Naive B cell (primary cell): ENCODE measurements around the gene NUP98. TPM values are rescaled to one million over a fixed set of nuclear protein-coding genes. Genes with fewer than 3 reads are reported as not detected.

ENCODE experiments used
- ATAC-seq, 2 donors: fragments of 150-1000 bp; cut with Tn5 transposase; 2 replicates each; pipeline ENCODE4 v1.10.0; 2021; ENCODE audit warnings: low read depth in 2 of 2, mild to moderate bottlenecking in 2 of 2, moderate library complexity in 2 of 2
- DNase-seq: peaks from one replicate; pipeline ENCODE4 v3.0.0; 2022
- H3K27ac Mint-ChIP-seq, 6 donors: one replicate each; pipeline ENCODE4 v1.8.0; 2020 to 2022; ENCODE audit warnings: mild to moderate bottlenecking in 6 of 6, mixed read lengths in 6 of 6, moderate library complexity in 5 of 6, inconsistent platforms in 2 of 6
- H3K27me3 Mint-ChIP-seq, 3 donors: one replicate each; pipeline ENCODE4 v1.8.0; 2021 to 2022; ENCODE audit warnings: mixed read lengths in 3 of 3, mild to moderate bottlenecking in 1 of 3
- H3K36me3 Mint-ChIP-seq, 2 donors: one replicate each; pipeline ENCODE4 v1.8.0; 2020 to 2022; ENCODE audit warnings: mixed read lengths in 2 of 2, inconsistent platforms in 1 of 2, mild to moderate bottlenecking in 1 of 2
- H3K4me1 Mint-ChIP-seq, 3 donors: one replicate each; pipeline ENCODE4 v1.8.0; 2020 to 2022; ENCODE audit warnings: mixed read lengths in 3 of 3, inconsistent platforms in 1 of 3, mild to moderate bottlenecking in 1 of 3, moderate library complexity in 1 of 3
- H3K4me3 Mint-ChIP-seq, 8 donors: one replicate each; pipeline ENCODE4 v1.8.0; 2020 to 2022; ENCODE audit warnings: mild to moderate bottlenecking in 8 of 8, mixed read lengths in 8 of 8, moderate library complexity in 8 of 8, inconsistent platforms in 2 of 8
- H3K9me3 Mint-ChIP-seq, 7 donors: one replicate each; pipeline ENCODE4 v1.8.0; 2020 to 2022; ENCODE audit warnings: mixed read lengths in 7 of 7, mild to moderate bottlenecking in 5 of 7, inconsistent platforms in 2 of 7, moderate library complexity in 1 of 7
- polyA plus RNA-seq, 6 donors: library from polyadenylated mRNA; unstranded; fragments of 300-500 nt; fragmentation: Illumina TruSeq; gene quantifications; one replicate each; pipeline ENCODE4 v1.2.3, GENCODE V29; 2021; ENCODE audit warnings: low read depth in 6 of 6

NUP98 gene
- polyA plus RNA-seq, 6 donors from 2014 or later, result 29.4 to 57.0 (median 38.7) TPM

DNA sequence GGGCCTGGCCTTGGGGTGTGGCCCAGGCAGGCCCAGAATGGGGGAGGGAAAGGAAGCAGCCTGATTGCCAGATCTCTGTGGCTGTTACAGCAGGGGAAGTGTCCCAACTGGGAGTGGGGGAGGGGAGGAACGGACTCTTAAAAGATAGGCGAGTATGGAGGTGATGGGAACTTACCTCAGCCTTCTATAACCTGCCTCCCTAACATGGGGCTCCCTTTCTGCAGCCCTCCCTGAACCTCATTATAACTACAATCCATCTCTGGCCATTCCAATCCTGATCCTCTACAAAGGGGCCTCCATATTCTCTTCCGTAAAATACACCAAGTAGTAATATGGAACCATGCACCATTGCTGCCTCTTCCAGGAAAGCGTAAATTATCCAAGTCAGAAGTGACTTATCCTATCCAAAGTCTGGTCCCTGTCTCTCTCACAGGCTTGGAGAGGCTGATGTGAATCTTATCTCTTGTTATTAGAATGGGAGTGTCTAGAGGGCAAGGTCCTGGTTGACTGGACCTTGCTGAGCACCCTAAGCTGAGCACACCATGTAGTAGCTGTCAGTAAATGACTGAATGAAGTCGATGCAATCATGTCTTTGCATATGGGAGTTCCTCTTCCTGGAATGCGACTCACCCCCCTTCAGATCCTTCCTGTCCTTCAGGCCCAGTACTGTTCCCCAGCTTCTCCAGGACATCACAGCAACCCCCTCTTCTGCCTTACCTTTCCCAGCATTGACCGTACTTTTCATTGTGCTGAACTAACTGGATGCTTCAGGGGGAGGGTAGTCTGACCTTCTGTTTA is 37.5 kb upstream of the NUP98 start:
- DNase-seq (no peak), ATAC-seq (peak in 1 of 2 donors; percentile 26)
- Mint-ChIP-seq H3K27me3 (no peaks in the 10 kb centered on the region), H3K27ac (peak overlapping the region; percentile 47 to 88 (median 72)), H3K4me1 (peaks cover 78 to 96% (median 92%) of the 10 kb centered on the region in 3 donors), H3K36me3 (peaks cover 0 to 11% of the 10 kb centered on the region in 2 donors), H3K4me3 (peak overlapping the region; percentile 26 to 84 (median 69)), H3K9me3 (no peaks in the 10 kb centered on the region)

DNA sequence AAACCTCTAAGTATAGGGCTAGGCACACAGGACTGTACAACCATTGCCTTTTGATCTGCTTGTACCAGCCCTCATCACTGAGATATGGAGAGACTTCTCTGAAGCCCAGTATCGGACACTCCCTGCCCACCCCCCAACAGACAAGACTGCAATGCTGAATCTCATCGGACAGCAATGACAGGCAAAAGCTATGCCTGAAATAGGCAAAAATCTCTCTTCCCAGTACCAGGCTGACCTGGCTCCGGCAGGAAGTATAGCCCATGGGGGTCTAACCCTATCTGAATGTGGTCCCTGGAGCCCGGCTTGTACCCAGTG is 37.0 kb upstream of the NUP98 start:
- no peaks in the 10 kb centered on the region for H3K9me3 Mint-ChIP-seq

DNA sequence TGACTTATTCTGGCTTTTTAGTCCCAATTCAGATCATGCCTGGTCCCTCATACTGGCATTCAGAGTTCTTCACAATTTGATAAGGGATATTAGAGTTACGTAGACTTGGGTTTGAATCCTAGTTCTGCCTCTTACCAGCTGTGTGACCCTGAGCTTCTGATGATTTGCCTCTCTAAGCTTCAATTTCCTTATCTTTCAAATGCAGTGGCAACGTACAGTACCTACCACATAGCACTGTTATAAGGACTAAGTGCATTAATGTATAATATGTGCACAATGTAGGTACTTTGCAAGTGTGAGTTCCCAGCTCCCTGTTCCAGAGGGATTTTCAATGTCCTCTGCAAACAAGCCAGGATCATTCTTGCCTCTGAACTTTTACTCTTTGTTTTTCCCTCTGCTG is 36.1 kb upstream of the NUP98 start:
- Mint-ChIP-seq H3K4me3 (no peak overlapping the region), H3K4me1 (peaks cover 64 to 82% (median 78%) of the 10 kb centered on the region in 3 donors), H3K9me3 (no peaks in the 10 kb centered on the region), H3K27me3 (no peaks in the 10 kb centered on the region), H3K36me3 (peaks cover 0 to 11% of the 10 kb centered on the region in 2 donors), H3K27ac (peak overlapping the region in 4 of 6 donors; percentile 16 to 88 (median 46))
- no peak for ATAC-seq
- DNase-seq, result no peak

More for the DNA sequence above, 37.0 kb upstream of the NUP98 start:
- peak overlapping the region; percentile 50 to 88 (median 74) for H3K27ac Mint-ChIP-seq
- no peaks in the 10 kb centered on the region for H3K27me3 Mint-ChIP-seq
- peaks cover 0 to 11% of the 10 kb centered on the region in 2 donors for H3K36me3 Mint-ChIP-seq
- ATAC-seq (no peak), DNase-seq (no peak)
- peaks cover 72 to 91% (median 87%) of the 10 kb centered on the region in 3 donors for H3K4me1 Mint-ChIP-seq
- H3K4me3 Mint-ChIP-seq, result peak overlapping the region; percentile 26 to 84 (median 69)

DNA sequence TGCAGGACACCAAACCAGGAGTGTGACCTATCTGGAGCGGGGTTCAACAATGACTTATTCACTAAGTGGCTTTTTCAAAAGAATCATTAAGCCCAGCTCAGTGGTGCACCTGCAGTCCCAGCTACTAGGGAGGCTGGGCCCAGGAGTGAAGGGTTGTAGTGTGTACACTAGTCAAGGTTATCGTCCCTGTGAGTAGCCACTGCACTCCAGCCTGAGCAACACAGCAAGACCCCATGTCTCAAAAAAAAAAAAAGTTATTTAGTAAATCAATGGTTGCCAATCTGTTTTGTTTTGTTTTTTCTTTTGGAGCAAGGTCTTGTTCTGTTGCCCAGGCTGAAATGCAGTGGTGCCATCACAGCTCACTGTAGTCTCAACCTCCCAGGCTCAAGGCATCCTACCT is 35.5 kb upstream of the NUP98 start:
- Mint-ChIP-seq H3K27ac (peak overlapping the region in 1 of 6 donors; percentile 88), H3K9me3 (no peaks in the 10 kb centered on the region), H3K4me1 (peaks cover 58 to 76% (median 72%) of the 10 kb centered on the region in 3 donors), H3K4me3 (no peak overlapping the region), H3K36me3 (peaks cover 0 to 14% of the 10 kb centered on the region in 2 donors), H3K27me3 (no peaks in the 10 kb centered on the region)
- DNase-seq, result no peak
- ATAC-seq, result no peak

DNA sequence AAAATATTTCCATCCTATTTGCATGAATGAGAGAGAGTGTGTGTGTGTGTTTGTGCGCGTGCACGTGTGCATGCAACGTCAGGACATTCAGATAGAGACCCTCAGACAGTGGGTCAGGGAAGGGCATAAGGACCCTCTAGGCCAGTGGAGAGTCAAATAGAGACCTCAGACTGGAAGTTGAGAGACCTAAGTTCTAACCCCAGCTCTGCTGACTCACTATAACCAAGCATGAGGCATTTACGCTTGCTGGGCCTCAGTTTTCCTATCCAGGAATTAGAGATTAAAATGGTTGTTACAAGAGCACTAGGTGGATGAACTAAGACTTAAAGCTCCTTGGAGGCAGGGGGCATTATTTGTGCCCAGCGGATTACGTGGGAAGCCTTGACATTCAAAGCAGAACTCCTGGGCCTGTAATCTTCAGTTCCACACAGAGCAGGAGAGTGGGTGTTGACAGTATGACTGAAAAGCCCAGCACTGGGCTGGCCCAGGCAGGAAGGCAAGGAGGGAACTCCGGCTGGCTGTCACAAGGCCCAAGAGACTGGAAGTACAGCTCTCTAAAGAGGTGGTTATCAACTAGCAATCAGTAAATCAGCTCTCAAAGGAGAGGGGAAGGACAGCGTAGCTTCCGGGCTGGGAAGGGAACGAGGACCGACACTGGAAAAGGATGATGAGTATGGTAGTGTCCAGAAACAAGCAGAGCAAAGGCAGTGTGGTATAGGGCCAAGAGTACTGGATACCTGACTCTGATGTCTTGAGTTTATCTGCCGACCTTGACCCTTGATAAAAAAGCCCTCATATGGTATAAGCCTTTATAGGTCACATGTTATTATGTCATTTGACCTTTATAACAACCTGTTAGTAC is 34.3 kb upstream of the NUP98 start:
- Mint-ChIP-seq H3K27me3 (no peaks in the 10 kb centered on the region), H3K4me3 (peak overlapping the region in 2 of 8 donors; percentile 9 to 44), H3K4me1 (peaks cover 50 to 65% (median 64%) of the 10 kb centered on the region in 3 donors), H3K27ac (peak overlapping the region; percentile 68 to 94 (median 81)), H3K9me3 (no peaks in the 10 kb centered on the region), H3K36me3 (peaks cover 5 to 19% of the 10 kb centered on the region in 2 donors)
- DNase-seq, result no peak
- no peak for ATAC-seq

DNA sequence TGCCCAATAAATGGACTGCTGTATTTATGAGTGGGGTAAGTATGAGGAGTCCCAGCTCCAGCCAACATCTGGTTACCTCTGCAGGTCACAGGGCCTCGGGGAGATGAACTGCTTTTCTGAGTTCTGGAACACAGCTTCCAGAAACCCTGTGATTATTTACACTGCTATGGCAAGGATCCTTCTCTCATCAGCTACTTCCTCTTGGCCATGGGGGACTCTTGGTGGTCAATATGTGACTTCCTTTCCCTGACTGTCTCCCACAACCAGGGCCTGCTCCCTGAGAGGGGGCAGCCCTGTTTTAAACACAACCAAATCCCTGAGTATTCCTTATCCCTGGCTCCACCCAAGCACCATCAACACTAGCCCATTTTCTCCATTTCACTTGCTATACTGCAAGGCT is 33.4 kb upstream of the NUP98 start:
- no peak for DNase-seq
- Mint-ChIP-seq H3K27me3 (no peaks in the 10 kb centered on the region), H3K27ac (peak overlapping the region; percentile 54 to 88 (median 72)), H3K4me3 (peak overlapping the region in 1 of 8 donors; percentile 71), H3K4me1 (peaks cover 50 to 65% (median 62%) of the 10 kb centered on the region in 3 donors), H3K9me3 (no peaks in the 10 kb centered on the region), H3K36me3 (peaks cover 5 to 17% of the 10 kb centered on the region in 2 donors)
- ATAC-seq, result no peak

DNA sequence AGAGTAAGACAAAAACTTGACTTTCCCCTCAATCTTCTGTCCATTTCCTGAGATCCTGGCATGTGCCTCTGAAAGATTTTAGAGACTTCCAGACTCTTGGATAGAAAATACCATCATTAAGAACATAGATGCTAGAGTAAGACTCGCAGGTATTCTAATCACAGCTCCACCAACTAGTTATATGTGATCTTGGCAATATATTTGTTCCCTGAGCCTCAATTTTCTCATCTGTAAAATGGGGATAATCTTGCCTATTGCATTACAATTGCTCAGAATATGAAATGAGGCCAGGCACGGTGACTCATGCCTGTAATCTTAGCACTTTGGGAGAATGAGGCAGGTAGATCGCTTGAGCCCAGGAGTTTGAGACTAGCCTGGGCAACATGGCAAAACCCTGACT is 32.7 kb upstream of the NUP98 start:
- Mint-ChIP-seq H3K4me1 (peaks cover 47 to 65% (median 62%) of the 10 kb centered on the region in 3 donors), H3K27ac (peak overlapping the region in 4 of 6 donors; percentile 28 to 88 (median 57)), H3K36me3 (peaks cover 5 to 11% of the 10 kb centered on the region in 2 donors), H3K27me3 (no peaks in the 10 kb centered on the region), H3K4me3 (no peak overlapping the region), H3K9me3 (no peaks in the 10 kb centered on the region)
- ATAC-seq (no peak), DNase-seq (no peak)

DNA sequence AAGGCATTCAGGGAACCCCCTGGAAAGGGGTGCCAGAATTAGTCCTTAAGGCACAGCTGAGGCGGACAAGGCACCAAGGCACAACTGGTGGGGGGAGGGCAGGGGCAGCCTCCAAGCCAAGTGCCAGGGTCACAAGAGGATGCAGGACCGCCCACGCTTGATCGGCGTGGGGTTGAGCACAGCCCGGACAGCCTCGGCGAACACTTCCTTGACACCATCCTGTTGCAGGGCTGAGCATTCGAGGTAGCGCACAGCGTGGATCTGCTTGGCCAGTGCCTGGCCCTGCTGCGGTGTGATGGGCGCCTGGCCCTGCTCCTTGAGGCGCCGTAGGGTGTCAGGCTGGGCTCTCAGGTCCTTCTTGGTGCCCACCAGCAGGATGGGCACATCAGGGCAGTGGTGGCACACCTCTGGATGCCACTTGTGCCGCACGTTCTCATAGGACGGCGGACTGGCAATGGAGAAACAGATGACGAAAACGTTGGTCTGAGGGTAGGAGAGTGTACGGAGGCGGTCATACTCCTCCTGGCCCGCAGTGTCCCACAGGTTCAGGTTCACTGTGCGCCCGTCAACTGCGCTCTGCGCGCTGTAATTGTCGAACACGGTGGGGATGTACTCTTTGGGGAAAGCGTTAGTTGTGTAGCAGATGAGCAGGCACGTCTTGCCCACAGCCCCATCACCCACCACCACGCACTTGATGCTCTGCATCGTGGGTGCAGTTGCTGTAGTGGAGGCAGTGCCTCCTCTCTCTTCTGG is 30.3 kb upstream of the NUP98 start:
- no peak for ATAC-seq
- no peaks in the 10 kb centered on the region for H3K27me3 Mint-ChIP-seq
- peaks cover 37 to 59% (median 47%) of the 10 kb centered on the region in 3 donors for H3K4me1 Mint-ChIP-seq
- H3K4me3 Mint-ChIP-seq, result peak overlapping the region in 1 of 8 donors; percentile 44
- H3K27ac Mint-ChIP-seq, result peak overlapping the region in 5 of 6 donors; percentile 47 to 82 (median 71)
- no peaks in the 10 kb centered on the region for H3K9me3 Mint-ChIP-seq
- H3K36me3 Mint-ChIP-seq, result peaks cover 5 to 8% of the 10 kb centered on the region in 2 donors
- DNase-seq, result no peak

DNA sequence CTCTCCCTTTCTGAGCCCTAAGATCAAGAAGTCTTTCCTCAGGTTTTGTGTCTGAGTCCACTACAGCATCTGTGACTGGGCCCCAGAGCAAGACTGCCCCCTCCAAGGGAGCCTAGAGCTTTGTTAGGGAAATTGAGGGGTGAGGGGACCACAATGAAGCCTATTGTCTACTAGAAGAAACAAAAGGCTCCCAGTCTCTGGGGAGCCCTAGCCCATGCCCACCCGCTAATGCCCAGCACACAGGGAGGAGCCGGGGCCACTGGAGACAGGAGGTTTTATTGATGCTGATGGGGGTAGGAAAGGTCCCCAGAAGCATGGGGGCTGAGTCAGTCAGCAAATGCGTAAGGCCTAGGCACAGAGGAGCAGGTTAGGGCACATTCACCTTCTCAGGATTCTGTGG is 29.4 kb upstream of the NUP98 start:
- H3K27me3 Mint-ChIP-seq, result no peaks in the 10 kb centered on the region
- peaks cover 29 to 50% (median 38%) of the 10 kb centered on the region in 3 donors for H3K4me1 Mint-ChIP-seq
- peak overlapping the region in 4 of 6 donors; percentile 51 to 84 (median 77) for H3K27ac Mint-ChIP-seq

DNA sequence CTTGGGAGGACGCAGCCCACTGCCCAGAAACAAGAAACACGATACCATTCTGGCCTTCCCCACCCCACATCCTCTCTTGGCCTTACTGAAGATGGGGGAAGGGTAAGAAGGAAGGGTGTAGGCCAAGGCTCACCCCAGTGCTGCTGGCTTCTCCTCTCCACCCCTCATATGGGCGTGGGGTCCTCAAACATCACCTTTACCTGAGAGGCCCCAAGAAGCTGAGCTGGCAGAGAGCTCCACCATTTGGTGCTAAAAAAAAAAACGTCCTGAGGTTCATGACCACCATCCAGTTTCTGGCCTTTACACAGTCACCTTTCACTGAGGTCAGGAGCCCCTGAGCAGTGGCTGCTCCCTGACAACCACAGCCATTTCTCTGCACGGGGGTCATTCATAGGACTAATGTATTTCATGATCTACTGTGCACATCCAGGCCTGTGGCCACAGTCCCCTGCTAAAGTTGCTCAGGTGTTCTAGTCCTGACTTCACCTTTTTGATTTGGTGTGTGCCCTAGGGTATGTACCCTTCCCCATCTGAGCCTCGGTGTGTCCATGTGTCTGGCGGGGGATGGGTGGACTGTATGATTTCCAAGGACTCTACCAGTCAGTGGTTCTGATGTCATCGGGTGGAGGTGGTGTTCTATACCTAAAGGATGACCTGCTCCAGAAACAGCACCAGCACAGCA is 28.3 kb upstream of the NUP98 start:
- DNase-seq, result no peak
- Mint-ChIP-seq H3K4me1 (peaks cover 19 to 39% (median 27%) of the 10 kb centered on the region in 3 donors), H3K9me3 (no peaks in the 10 kb centered on the region), H3K36me3 (peaks cover 5 to 8% of the 10 kb centered on the region in 2 donors), H3K4me3 (peak overlapping the region in 1 of 8 donors; percentile 65), H3K27ac (peak overlapping the region in 5 of 6 donors; percentile 27 to 88 (median 82)), H3K27me3 (no peaks in the 10 kb centered on the region)
- ATAC-seq, result no peak

More for the DNA sequence above, 29.4 kb upstream of the NUP98 start:
- H3K9me3 Mint-ChIP-seq, result no peaks in the 10 kb centered on the region
- no peak for ATAC-seq
- H3K36me3 Mint-ChIP-seq, result peaks cover 5 to 8% of the 10 kb centered on the region in 2 donors
- no peak overlapping the region for H3K4me3 Mint-ChIP-seq
- DNase-seq, result no peak

DNA sequence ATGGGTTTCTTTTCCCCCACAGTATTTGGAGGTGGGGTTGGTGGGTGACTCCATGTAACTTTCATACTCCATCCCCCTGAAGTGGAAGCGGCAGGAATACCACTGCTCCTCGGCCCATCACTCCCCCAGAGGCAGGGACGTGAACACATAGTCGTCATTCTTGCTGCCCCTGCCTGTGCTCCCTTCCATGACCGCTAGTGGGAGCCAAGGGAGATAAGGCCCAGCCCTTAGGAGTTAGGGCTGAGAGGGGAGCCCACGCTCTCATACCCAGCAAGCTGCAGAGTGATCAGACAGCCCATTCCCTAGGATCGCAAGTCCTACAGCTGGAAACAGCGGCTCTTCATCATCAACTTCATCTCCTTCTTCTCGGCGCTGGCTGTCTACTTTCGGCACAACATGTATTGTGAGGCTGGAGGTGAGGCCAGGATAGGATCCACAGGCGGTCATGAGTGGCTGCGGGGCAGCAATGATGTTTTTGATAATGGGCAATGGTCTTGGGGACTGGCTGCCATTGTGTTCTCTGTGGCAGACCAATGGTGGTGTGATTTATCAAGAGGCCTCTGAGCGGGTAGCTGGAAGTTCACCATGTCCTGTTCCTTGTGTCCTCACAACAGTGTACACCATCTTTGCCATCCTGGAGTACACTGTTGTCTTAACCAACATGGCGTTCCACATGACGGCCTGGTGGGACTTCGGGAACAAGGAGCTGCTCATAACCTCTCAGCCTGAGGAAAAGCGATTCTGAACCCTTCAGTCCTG is 27.5 kb upstream of the NUP98 start:
- no peaks in the 10 kb centered on the region for H3K27me3 Mint-ChIP-seq
- H3K4me1 Mint-ChIP-seq, result peaks cover 19 to 37% (median 23%) of the 10 kb centered on the region in 3 donors
- H3K9me3 Mint-ChIP-seq, result no peaks in the 10 kb centered on the region
- H3K4me3 Mint-ChIP-seq, result peak overlapping the region in 3 of 8 donors; percentile 20 to 51 (median 47)
- H3K36me3 Mint-ChIP-seq, result peaks cover 5 to 8% of the 10 kb centered on the region in 2 donors
- ATAC-seq, result peak; percentile 93 to 98
- peak overlapping the region; percentile 75 to 93 (median 86) for H3K27ac Mint-ChIP-seq
- peak; percentile 68 for DNase-seq
